H54 (cell line): ENCODE measurements around the gene MAPKAPK3.

Experiments used
- DNase-seq: peaks from one replicate; pipeline ENCODE4 v3.0.0; 2011; ENCODE audit warnings: low spot score, mixed read lengths; ENCODE audit not compliant: insufficient read length
- FAIRE-seq: peaks from 3 replicates; lab custom pipeline; 2011; peaks lifted over from hg19 to GRCh38; lab: Jason Lieb, UNC
- POLR2A ChIP-seq: IDR thresholded peaks from 2 replicates; pipeline ENCODE4 v1.6.1; 2011; ENCODE audit warnings: low read depth, mild to moderate bottlenecking, low read length

The MAPKAPK3 gene

DNA sequence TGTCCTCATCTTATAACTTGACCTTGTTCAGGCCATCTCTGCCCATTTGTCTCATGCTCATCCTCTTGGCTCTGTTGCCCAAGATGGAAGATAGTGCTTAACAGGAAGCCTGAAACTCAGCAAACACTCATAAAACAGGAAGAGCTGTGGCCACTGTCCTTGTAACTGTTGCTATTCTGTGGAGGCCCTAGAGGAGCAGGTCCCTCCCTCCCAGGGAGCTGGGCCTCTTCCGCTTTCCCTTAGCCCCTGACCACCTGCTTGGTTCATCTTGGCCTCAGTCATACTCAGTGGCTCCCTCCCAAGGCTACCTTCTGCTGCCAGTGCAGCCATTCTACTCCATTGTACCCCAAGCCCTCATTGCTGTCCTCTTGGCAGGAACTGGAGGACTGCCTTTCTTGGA is 3.5 kb downstream of the MAPKAPK3 start:
- FAIRE-seq (no peak), DNase-seq (no peak)
- TF ChIP-seq POLR2A, result no peak

DNA sequence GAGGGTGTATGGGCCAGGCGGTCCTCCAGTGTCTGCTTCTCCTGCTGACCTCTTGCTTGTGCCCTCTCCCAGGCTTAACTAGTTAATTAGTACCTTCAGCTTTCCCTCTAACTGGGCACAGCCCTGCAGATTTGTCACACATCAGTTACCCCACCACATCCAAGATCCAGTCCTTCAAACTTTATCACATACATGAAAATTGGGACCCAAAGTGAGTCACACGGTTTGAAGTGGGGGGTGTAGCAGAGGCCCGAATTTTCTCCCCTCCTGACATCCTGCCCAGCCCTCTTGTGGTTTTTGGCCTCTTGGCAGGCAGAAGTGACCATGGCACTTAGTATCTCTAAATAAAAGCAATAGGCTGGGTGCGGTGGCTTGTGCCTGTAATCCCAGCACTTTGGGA is 3.9 kb downstream of the MAPKAPK3 start:
- no peak for FAIRE-seq
- no peak for TF ChIP-seq POLR2A
- peak; percentile 29 for DNase-seq

DNA sequence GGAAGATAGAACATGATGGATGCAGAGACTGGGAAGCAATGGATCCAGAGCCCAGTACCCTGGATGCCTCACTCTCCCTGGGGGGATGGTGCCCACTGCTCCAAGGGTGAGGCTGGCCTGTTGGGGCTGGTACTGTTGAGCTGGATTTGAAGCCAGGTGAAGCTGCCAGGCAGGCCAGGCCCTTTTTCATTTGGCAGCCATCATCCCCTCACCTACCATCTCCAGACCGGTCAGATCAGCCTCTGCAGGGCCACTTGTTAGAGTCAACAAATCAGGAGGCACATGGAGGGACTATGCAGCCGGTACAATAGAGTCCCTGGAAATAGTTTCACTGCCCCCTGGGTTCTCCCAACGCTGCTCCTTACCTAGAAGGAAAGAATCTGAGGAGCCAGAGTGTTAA is 5.9 kb downstream of the MAPKAPK3 start:
- TF ChIP-seq POLR2A, result no peak
- DNase-seq (no peak), FAIRE-seq (no peak)

DNA sequence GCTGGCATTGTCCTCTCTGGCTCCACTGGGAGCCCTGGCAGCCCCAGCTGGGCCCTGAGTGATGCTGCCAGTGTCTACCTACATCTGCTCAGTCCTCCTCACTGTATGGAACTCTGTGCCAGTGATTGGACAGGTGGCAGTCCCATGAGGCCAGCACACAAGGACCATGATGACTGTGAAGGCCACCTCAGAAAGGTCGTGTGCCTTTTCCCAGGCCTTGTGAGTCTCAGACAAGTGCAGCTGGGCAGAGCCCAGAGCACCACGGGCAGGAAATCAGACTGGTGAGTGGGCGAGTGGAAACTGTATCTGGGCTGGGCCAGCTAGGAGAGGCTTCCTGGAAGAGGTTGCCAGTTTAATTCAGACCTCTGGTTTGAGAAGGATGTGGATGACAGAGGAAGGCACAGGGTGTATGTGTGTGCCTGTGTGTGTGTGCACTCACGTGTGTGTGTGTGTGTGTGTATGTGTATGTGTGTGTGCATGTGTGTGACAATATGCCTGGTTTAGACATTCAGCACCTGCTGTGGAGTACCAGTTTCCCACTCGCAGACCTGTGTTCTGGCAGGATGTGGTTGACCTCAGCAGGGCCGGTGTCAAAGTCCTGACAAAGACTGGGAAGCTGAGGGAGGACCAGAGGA is 7.0 kb downstream of the MAPKAPK3 start:
- DNase-seq (no peak), FAIRE-seq (no peak)
- no peak for TF ChIP-seq POLR2A

DNA sequence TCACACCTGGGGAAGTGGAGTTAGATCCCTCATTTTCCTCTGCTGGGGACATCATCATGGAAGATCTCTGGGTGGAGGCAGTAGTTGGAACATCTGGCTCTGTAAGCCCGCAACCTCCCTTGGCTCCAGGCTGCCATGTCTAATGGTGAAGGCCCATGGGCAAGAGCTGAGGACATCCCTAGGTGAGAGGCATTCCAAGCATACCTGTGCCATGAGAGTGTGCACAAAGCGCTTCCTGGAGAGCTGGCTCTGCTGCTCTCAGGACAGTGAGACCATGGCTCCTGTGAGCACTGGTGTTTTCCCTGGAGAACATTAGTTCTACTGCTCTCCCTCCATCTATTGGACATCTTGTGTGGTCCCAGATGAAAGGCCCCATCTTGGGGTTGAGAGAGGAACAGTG is 7.7 kb downstream of the MAPKAPK3 start:
- TF ChIP-seq POLR2A, result no peak

DNA sequence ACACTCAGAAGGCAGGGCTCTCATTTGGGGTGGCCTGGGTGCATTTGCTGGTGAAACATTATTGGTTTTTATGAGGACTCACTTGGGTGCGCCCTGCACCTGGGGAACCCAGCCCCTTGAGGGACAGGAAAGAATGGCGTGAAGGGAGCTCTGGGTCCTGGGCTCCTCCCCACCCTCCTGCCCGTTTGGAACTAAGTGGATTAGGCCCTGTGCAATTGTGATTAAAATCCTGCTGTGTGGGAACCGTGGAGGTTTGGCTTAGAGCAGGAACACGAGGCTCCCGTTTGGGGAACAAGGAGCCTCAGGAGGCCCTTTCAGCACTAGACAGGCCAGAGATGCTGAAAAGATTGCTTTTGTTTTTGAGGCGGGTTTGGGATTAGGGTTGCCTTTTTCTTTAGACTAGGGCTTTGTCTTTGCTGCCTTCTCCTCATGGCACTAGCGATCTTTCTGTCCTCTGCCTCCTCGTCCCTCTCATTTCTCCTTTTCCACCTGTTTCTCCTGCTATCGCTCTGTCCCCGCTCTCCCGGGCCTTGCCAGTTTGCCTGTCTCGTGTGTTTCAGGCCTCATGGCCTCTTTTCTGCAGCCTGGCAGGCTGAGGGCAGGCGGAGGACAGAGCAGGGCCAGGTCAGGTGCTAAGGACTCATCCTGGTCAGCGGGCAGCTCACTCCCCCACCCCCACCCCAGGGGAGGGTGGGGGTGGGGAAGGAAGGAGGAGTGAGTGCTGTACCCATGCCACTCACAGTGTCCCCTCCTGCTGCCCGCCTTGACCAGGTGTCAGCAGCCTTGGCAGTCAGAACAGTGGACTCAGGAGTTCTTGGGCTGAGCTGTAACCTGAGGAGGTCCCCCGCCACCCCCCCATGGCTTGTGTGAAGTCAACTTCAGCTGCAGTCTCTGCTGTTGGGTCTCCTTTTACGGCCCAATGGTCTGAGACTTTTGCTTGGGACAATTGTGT is 8.6 kb downstream of the MAPKAPK3 start:
- DNase-seq (no peak), FAIRE-seq (no peak)
- TF ChIP-seq POLR2A, result no peak

More for the DNA sequence above, 7.7 kb downstream of the MAPKAPK3 start:
- FAIRE-seq (no peak), DNase-seq (no peak)

DNA sequence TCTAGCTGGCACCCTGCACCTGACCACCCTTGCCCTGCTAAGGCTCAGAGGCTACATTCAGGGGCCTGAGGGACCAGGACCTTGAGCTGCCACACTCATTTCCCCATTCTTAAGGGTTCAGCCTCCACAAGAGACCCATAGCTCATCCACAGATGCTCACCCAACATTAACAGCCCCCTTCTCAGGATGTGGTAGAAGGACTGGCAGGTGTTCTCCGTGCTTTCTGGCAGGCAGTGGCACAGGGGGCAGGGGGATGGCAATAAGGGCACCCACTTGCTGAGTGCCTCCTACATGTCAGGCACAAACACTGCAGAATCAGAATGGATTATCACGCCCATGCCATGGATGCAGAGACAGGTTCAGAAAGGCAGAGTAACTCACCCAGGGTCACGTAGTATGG is 9.4 kb downstream of the MAPKAPK3 start:
- no peak for FAIRE-seq
- DNase-seq, result no peak
- TF ChIP-seq POLR2A, result no peak

DNA sequence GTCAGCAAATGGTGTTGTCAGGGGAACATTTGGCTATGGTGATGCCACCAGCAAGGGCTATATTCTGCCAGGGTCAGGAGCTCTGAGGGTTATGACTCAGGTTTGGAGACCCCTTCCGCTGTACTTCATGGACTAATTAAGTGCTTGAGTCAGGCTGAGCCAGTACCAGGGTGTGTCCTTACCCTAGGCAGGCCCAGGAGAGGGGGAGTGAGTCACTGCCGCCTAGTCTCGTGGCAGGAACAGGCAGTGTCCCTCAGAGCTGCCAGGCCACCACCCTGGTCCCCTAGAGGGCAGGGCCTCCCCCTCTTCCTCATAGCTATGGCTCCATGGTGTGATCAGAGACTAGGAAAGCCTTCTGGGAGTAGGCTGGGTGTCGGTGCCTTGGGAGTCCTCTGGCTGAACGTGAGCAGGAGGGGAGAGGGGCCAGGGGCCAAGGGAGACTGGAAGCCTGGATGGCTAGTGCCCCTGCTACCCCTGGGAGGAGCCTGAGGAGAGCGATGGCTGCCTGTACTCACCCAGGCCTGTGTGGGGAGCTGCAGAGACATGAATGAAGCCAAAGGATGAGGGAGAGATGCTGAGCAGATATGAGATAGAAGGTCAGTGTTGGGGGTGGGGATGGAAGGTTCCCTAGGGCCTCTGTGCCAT is 10.6 kb downstream of the MAPKAPK3 start:
- peak; percentile 91 for DNase-seq
- FAIRE-seq, result peak; percentile 78
- no peak for TF ChIP-seq POLR2A

DNA sequence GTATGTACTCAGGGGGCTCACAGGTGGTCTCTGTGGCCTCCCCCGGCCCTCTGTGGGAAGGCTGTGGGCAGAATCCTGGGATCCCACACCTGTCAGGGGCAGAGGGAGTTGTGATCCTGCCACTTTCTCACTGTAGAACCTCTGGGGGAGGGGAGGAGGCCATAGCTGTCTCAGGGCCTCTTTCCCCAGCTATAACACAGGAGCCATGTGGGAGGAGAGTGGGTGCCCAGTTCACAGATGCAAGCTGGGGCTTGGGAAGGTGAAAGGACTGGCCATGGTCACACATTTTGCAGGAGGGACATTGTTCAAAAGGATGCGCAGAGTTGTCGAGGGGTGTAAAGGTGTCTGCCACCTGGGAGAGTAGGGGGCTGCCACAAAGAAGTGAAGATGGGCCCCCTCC is 11.7 kb downstream of the MAPKAPK3 start:
- no peak for TF ChIP-seq POLR2A
- no peak for FAIRE-seq
- no peak for DNase-seq

DNA sequence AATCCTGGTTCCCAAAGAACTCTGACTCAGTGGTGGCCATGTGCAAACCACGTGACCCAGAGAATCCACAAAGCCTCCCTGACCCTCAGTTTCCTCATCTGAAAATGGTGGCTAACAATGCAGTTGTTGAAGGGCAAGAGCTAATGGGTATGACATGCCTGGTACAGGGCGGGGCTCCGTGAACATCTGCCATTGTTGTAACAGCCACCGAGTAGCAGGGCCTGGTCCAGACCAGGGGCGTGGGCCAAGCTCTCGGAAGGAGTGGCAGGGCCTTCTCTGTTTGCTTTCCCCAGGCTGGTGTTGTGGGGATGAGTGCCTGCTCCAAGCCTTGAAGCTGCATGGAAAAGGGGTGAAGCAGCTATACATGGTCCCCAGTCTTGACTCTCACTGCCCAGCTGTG is 13.4 kb downstream of the MAPKAPK3 start:
- DNase-seq (no peak), FAIRE-seq (no peak)
- no peak for TF ChIP-seq POLR2A

DNA sequence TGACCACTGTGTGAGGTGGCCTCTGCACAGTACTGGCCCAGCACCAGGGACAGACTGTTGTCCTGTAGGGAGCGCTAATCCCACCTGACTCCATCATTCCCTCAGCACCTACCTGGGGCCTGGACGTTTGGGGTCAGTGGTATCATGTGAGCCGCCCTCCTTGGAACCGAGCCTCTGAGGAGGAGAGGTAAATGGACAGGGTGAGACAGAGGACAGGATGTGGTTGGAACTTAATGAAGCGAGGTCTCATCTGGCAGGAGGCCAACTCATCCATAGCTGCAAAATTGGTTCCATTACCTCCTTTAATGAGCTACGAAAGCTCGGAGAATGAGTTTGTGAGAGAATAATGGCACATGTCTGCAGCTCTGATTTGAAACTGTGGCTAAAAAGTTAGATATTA is 13.9 kb downstream of the MAPKAPK3 start:
- TF ChIP-seq POLR2A, result no peak
- DNase-seq (no peak), FAIRE-seq (no peak)

DNA sequence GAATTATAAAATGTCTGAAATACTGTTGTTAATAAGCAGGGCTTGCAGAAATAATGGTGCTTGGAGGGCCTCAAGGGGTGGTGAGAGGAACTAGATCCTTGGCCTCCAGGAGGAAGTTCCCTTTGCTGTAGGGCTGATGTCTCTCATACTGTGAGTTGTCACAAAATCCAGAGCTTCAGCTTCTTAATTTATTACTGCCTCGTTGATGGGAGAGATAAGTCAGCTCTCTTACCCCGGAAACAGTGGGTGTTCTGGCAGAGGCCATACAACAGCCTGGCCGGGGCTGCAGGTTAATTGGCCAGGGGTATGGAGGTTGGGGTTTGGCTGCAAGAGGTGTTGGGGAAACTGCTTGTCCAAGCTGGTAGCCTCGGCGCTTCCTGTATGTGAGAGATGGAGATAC is 15.5 kb downstream of the MAPKAPK3 start:
- no peak for FAIRE-seq
- no peak for DNase-seq
- no peak for TF ChIP-seq POLR2A

DNA sequence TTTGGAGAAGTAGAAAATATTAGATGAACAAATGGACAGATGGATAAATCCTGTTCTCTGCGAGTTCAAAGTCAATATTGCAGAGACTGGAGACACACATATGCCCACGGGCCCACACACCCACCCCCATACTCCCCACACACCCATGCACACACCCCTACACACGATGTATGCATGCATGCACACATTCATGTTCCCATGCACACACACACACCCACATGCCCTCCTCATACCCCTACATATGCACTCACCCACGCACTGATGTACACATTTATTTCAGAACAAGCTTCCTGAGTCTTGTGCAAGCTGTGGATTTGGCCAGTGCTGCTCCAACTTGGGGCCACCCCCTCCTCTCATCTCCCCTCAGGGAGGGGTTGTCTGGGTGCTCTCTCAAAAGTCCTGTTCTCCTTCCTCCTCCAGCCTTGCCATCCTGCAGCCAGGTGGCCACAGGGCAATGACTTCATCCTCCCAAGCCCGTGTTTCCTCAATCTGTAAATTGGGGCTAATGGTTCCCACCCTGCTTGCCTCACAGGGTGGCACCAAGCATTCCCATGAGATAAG is 16.4 kb downstream of the MAPKAPK3 start:
- FAIRE-seq, result no peak
- TF ChIP-seq POLR2A, result no peak
- DNase-seq, result no peak

DNA sequence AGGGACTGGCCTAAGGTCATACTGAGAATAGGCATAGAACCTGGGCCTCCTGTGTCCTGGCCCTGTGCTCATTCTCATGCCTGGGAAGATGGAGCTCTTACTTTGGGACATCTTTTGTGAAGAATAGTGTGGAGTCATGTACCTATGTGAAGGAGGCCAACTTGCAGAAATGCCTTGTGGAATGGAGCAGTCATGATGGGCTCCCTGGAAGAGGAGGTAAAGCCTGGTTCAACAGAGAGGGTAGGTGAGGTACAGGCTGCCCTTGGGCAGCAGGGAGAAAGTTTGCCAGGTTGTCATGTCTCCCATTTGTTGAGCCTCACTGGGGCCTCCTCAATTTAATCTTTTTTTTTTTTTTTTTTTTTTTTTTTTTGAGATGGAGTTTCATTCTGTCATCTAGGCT is 18.1 kb downstream of the MAPKAPK3 start:
- no peak for DNase-seq
- FAIRE-seq, result no peak
- TF ChIP-seq POLR2A, result no peak

DNA sequence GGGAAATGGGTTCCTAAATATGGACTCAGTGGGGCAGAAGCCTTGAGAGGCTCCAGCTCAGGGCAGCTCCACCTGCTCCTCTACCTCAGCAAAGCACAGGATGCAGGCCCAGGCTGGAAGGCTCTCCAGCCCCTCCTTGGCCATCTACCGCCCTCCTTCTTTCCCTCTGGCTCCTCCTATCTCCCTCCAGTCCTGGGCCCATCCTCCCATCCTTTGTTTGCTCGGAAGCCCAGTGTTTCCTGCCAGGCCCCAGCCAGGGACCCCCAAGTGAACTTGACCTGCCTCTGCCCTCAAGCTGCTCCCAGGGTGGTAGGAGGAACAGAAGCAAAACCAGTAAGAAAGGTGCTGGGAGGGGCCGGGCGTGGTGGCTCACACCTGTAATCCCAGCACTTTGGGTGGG is 20.1 kb downstream of the MAPKAPK3 start:
- DNase-seq, result no peak
- no peak for FAIRE-seq
- no peak for TF ChIP-seq POLR2A
